NCI-H2029 (cell line): ENCODE results near the gene KLF15.
A peak's percentile ranks its signal among the peaks of the same experiment; 100 is the strongest.

Experiments used
- DNase-seq: peaks from one replicate; lab custom pipeline; 2025; lab: John Stamatoyannopoulos, UW

KLF15 gene

GRCh38 chr3:126389112-126389793 lies 32.0 kb upstream of the KLF15 start:
- DNase-seq: peak; percentile 83

GRCh38 chr3:126381966-126382365 lies 24.8 kb upstream of the KLF15 start:
- DNase-seq: no peak

GRCh38 chr3:126380011-126380768 lies 23.0 kb upstream of the KLF15 start:
- DNase-seq: no peak

GRCh38 chr3:126378341-126378751 lies 21.1 kb upstream of the KLF15 start:
- DNase-seq: no peak

- DNase-seq: no peak
Observed at GRCh38 chr3:126377211-126377610, 20.0 kb upstream of the KLF15 start.

GRCh38 chr3:126376444-126376843 lies 19.2 kb upstream of the KLF15 start:
- DNase-seq: no peak

GRCh38 chr3:126375835-126376331 lies 18.7 kb upstream of the KLF15 start:
- no peak for DNase-seq

GRCh38 chr3:126373682-126374601 lies 16.7 kb upstream of the KLF15 start:
- no peak for DNase-seq

- no peak for DNase-seq
Observed at GRCh38 chr3:126373146-126373613, 16.0 kb upstream of the KLF15 start.

GRCh38 chr3:126372413-126373145 lies 15.4 kb upstream of the KLF15 start:
- DNase-seq: no peak

- no peak for DNase-seq
Observed at GRCh38 chr3:126371096-126371705, 14.0 kb upstream of the KLF15 start.

- no peak for DNase-seq
Observed at GRCh38 chr3:126370606-126371005, 13.4 kb upstream of the KLF15 start.

- DNase-seq: no peak
Observed at GRCh38 chr3:126370055-126370454, 12.8 kb upstream of the KLF15 start.

- no peak for DNase-seq
Observed at GRCh38 chr3:126369490-126369889, 12.3 kb upstream of the KLF15 start.

GRCh38 chr3:126367316-126367805 lies 10.2 kb upstream of the KLF15 start:
- DNase-seq: no peak

- no peak for DNase-seq
Observed at GRCh38 chr3:126365351-126366277, 8.4 kb upstream of the KLF15 start.

GRCh38 chr3:126364731-126365301 lies 7.6 kb upstream of the KLF15 start:
- no peak for DNase-seq

GRCh38 chr3:126364130-126364695 lies 7.0 kb upstream of the KLF15 start:
- DNase-seq: no peak

- no peak for DNase-seq
Observed at GRCh38 chr3:126361211-126361610, 4.0 kb upstream of the KLF15 start.
